Measurements from ENCODE around the gene RPP25. TPM values are rescaled to one million over a fixed set of nuclear protein-coding genes. Genes with fewer than 3 reads are reported as not detected.

The RPP25 gene
- total RNA-seq, 1 donor from 2014 or later, result 4.3 TPM

DNA sequence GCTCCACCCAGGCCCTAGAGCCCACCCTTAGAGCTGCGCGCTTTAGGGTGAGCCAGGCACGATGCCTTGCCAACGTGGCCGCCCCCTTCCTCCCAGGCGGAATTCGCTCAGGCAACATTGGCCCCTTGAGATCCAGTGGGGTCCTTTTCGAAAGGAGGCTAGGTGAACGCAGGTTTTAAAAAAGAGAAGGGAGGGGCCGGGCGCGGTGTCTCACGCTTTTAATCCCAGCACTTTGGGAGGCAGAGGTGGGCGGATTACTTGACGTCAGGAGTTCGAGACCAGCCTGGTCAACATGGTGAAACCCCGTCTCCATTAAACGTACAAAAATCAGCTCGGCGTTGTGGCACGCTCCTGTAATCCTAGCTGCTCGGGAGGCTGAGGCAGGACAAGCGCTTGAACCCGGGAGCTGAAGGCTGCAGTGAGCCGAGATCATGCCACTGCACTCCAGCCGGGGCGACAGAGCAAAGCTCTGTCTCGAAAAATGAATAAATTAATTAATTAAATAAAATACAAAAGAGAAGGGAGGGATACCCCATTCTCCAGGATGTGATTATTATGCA lies 984 bp upstream of the RPP25 start:
- Mint-ChIP-seq H3K4me3 (peak overlapping the region; percentile 79), H3K9me3 (no peaks in the 10 kb centered on the region), H3K27me3 (peaks cover 29% of the 10 kb centered on the region), H3K27ac (no peak overlapping the region), H3K4me1 (peaks cover 34% of the 10 kb centered on the region), H3K36me3 (ENCODE audit: low read depth) (no peaks in the 10 kb centered on the region)
- no peak for DNase-seq
- TF ChIP-seq, protein P1, sequence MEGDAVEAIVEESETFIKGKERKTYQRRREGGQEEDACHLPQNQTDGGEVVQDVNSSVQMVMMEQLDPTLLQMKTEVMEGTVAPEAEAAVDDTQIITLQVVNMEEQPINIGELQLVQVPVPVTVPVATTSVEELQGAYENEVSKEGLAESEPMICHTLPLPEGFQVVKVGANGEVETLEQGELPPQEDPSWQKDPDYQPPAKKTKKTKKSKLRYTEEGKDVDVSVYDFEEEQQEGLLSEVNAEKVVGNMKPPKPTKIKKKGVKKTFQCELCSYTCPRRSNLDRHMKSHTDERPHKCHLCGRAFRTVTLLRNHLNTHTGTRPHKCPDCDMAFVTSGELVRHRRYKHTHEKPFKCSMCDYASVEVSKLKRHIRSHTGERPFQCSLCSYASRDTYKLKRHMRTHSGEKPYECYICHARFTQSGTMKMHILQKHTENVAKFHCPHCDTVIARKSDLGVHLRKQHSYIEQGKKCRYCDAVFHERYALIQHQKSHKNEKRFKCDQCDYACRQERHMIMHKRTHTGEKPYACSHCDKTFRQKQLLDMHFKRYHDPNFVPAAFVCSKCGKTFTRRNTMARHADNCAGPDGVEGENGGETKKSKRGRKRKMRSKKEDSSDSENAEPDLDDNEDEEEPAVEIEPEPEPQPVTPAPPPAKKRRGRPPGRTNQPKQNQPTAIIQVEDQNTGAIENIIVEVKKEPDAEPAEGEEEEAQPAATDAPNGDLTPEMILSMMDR (IDR thresholded peaks at IDR 0.05), result no peak
- ATAC-seq (ENCODE audit: low read depth), result no peak
- CTCF ChIA-PET, result interaction anchor here (0.9 to 1.6 kb wide), 8 partner anchors 23 to 585 kb away, joined by 3 to 4 read pairs (median 3); partner anchors contain the start of gene SCAMP5
- intact Hi-C loops (cut with micrococcal nuclease), result loop anchor here (2.0 to 5.0 kb wide), 4 partner anchors 19 to 830 kb away; partner anchors contain the start of genes COX5A and PPCDC
- POLR2A ChIA-PET, result interaction anchor here (0.6 to 2.3 kb wide), 12 partner anchors 13 to 569 kb away, joined by 3 to 11 read pairs (median 4); partner anchors contain the start of genes COX5A and PPCDC

DNA sequence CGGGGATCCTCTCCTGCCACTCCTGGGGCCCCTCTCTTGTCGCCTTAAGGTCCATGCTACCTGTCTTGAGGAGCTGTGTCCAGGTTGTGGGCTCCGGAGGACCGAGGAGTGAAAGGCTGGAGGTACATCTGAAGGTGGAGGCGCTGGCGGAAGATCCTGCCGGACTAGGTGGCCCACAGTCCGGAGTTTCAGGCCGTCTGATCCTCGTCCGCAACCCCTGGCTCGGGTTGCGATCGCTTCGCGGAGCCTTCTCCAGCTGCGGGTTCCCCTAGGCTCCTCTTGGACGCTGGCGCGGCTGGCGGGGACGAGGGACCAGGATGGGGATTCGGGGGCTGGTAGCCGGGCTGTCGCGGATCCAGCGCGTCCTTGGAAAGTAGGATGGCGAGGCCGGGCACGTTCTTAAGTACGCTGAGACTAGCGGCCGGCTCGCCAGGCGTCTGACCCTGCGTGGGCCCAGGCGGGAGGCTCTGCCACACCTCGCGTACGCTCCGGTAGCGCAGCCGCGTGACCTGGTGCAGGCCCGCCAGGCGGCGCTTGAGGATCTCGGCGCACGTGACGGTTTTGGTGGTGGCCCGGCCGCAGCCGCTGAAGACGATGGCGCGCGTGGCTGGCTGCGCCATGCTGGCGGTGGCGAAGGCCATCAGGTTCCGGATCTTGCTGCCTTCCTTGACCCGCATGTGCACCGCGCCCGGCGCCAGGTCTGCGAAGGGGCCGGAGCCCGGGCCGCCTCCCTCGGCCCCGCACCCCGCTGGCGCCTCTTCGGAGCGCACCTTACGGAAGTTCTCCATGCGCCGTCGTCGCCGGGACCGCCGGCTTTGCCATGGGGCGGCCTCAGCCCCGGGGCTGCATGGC lies 550 bp downstream of the RPP25 start:
- H3K27ac Mint-ChIP-seq, result no peak overlapping the region
- H3K27me3 Mint-ChIP-seq, result peaks cover 23% of the 10 kb centered on the region
- ATAC-seq (ENCODE audit: low read depth), result peak; percentile 66
- intact Hi-C loops (cut with micrococcal nuclease), result loop anchor here (1.0 to 5.0 kb wide), 5 partner anchors 17 to 829 kb away; partner anchors contain the start of genes COX5A and PPCDC
- H3K4me1 Mint-ChIP-seq, result peaks cover 34% of the 10 kb centered on the region
- H3K9me3 Mint-ChIP-seq, result no peaks in the 10 kb centered on the region
- CTCF ChIA-PET, result interaction anchor here (0.9 to 1.6 kb wide), 5 partner anchors 22 to 583 kb away, joined by 3 to 7 read pairs (median 4); no protein-coding TSS in a partner anchor
- TF ChIP-seq, protein P1 (IDR thresholded peaks at IDR 0.05), result no peak
- no peaks in the 10 kb centered on the region for H3K36me3 Mint-ChIP-seq (ENCODE audit: low read depth)
- DNase-seq, result peak; percentile 69
- POLR2A ChIA-PET, result interaction anchor here (0.6 to 2.3 kb wide), 7 partner anchors 14 to 179 kb away, joined by 3 to 11 read pairs (median 6); partner anchors contain the start of genes COX5A and PPCDC
- peak overlapping the region; percentile 63 for H3K4me3 Mint-ChIP-seq

DNA sequence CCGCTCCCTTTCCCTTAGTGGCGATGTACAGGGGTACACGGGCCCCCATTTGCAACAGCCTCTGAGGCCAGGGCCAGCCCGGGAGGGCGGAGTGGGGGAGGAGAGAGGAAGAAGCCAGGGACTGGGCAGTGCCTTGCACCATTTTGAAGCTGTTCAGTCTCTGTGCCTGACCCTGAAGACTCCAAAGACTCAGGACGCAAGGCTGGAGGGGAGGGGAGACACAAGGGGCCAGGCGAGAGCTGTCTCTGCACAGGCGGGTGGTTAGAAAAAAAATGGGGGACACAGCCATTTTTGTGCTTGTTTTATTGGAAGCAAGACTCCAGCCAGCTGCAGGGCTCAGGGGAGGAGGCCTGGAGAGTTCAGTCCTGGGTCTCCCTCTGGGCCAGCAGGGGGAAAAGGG lies 1.6 kb downstream of the RPP25 start:
- POLR2A ChIA-PET, result interaction anchor here (0.9 kb wide), 1 partner anchor 110 kb away, joined by 4 read pairs; no protein-coding TSS in a partner anchor
- TF ChIP-seq, protein P1 (IDR thresholded peaks at IDR 0.05), result no peak
- no peak overlapping the region for H3K27ac Mint-ChIP-seq

DNA sequence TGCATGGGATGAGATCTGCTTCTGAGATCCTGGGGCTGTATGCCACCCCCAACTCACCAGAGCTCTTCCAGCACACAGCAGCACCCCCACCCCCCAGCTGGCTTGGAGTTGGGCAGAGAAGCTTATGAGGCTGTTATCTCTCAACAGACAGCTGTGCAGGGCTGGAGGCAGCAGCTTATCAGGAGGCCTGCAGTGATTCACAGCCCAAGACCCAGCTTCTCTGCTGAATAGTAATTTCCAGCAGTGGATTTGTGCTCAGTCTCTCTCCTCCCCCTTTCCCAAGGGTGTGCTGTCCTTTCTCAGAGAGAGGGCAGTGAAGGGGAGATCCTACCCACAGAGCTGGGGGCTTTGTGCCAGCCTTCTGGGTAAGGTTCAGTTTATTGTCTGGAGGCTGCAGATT lies 2.1 kb downstream of the RPP25 start:
- H3K4me1 Mint-ChIP-seq, result peaks cover 36% of the 10 kb centered on the region
- ATAC-seq (ENCODE audit: low read depth), result no peak
- TF ChIP-seq, protein P1 (IDR thresholded peaks at IDR 0.05), result no peak
- peaks cover 14% of the 10 kb centered on the region for H3K27me3 Mint-ChIP-seq
- H3K36me3 Mint-ChIP-seq (ENCODE audit: low read depth), result no peaks in the 10 kb centered on the region
- intact Hi-C loops (cut with micrococcal nuclease), result loop anchor here (5.0 kb wide), 1 partner anchor 582 kb away; no protein-coding TSS in a partner anchor
- H3K27ac Mint-ChIP-seq, result no peak overlapping the region
- POLR2A ChIA-PET, result interaction anchor here (0.9 kb wide), 1 partner anchor 110 kb away, joined by 4 read pairs; no protein-coding TSS in a partner anchor
- H3K4me3 Mint-ChIP-seq, result no peak overlapping the region
- DNase-seq, result no peak
- H3K9me3 Mint-ChIP-seq, result no peaks in the 10 kb centered on the region
- CTCF ChIA-PET, result interaction anchor here (0.8 to 1.6 kb wide), 3 partner anchors 186 to 322 kb away, joined by 3 to 4 read pairs (median 3); no protein-coding TSS in a partner anchor

More for the DNA sequence above, 1.6 kb downstream of the RPP25 start:
- H3K27me3 Mint-ChIP-seq, result peaks cover 18% of the 10 kb centered on the region
- CTCF ChIA-PET, result interaction anchor here (1.5 to 1.6 kb wide), 2 partner anchors 187 to 323 kb away, joined by 3 read pairs; no protein-coding TSS in a partner anchor
- peaks cover 37% of the 10 kb centered on the region for H3K4me1 Mint-ChIP-seq
- H3K36me3 Mint-ChIP-seq (ENCODE audit: low read depth), result no peaks in the 10 kb centered on the region
- H3K9me3 Mint-ChIP-seq, result no peaks in the 10 kb centered on the region
- DNase-seq (no peak), ATAC-seq (ENCODE audit: low read depth) (no peak)
- intact Hi-C loops (cut with micrococcal nuclease), result loop anchor here (5.0 kb wide), 2 partner anchors 52 to 828 kb away; no protein-coding TSS in a partner anchor
- peak overlapping the region; percentile 19 for H3K4me3 Mint-ChIP-seq
